ENCODE data around the gene COIL.

DNA sequence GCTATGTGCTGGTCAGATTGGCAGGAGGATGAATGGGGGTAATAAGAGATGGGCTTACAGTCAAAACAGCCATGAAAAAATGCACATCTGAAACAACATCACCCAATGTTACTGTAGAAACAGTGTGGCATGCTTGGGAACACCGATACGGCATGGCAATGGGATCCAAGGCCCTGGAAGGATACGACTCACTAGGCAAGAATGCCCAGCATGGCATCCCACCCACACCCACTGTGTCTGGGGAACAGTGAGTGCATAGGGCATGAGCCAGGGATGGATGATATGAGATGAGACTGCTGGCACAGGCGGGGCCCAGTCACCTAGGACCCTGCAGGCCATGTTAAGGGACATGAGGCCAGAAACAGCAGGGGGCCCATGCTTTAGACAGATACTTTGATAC, 58.5 kb downstream of the COIL start:
- TF ChIP-seq, protein P1, sequence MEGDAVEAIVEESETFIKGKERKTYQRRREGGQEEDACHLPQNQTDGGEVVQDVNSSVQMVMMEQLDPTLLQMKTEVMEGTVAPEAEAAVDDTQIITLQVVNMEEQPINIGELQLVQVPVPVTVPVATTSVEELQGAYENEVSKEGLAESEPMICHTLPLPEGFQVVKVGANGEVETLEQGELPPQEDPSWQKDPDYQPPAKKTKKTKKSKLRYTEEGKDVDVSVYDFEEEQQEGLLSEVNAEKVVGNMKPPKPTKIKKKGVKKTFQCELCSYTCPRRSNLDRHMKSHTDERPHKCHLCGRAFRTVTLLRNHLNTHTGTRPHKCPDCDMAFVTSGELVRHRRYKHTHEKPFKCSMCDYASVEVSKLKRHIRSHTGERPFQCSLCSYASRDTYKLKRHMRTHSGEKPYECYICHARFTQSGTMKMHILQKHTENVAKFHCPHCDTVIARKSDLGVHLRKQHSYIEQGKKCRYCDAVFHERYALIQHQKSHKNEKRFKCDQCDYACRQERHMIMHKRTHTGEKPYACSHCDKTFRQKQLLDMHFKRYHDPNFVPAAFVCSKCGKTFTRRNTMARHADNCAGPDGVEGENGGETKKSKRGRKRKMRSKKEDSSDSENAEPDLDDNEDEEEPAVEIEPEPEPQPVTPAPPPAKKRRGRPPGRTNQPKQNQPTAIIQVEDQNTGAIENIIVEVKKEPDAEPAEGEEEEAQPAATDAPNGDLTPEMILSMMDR (IDR thresholded peaks at IDR 0.05 in 4 of 5, conservative IDR thresholded peaks at IDR 0.05 in 1 of 5) = no peak
- TF ChIP-seq POLR2A (IDR thresholded peaks at IDR 0.05) = no peak

Data from gastrocnemius medialis (tissue), 4 donors.